Fibroblast of skin of right quadriceps (primary cell): Measurements from ENCODE around the gene TRMT61A.

Experiments used
- DNase-seq: peaks from one replicate; pipeline ENCODE4 v3.0.0-alpha.2; 2013

Gene TRMT61A

DNA sequence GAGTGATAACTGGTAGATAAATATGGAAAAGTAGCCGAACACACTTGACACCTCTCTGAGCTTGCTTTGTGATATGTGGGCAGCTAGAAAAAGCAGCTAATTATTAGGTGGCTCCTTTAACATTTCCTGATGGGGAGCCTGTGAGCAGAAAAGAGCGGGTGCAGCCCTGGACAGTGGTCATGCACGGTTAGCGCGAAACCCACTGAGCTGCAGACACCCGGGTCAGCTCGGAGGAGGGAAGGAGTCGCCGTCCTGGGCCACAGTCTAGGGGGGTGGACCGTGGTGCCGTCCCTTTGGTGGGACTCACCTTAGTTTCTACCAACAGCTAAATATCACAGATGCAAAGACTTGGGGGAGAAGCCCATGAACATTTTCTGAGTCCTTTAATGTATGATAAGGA lies 40.4 kb downstream of the TRMT61A start:
- no peak for DNase-seq

DNA sequence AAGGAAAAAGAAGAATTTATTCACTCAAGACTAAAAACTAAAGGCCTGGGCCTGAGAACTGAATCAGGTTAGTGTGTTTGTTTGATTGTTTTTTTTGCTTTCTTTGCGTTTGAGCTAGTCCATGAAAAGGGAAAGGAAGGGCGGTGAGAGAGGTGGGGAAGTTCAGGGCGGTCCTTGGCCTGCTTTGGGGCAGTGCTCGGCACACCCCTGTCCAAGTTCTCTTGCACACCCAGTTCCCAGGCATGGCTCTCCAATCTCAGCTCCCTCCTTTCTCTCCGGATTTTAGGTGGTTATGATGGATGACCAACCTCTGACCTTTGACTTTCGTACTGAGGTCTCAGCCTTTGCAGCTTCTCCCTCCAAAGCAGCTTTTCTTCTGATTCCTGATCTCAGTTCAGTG lies 45.1 kb downstream of the TRMT61A start:
- DNase-seq, result no peak

DNA sequence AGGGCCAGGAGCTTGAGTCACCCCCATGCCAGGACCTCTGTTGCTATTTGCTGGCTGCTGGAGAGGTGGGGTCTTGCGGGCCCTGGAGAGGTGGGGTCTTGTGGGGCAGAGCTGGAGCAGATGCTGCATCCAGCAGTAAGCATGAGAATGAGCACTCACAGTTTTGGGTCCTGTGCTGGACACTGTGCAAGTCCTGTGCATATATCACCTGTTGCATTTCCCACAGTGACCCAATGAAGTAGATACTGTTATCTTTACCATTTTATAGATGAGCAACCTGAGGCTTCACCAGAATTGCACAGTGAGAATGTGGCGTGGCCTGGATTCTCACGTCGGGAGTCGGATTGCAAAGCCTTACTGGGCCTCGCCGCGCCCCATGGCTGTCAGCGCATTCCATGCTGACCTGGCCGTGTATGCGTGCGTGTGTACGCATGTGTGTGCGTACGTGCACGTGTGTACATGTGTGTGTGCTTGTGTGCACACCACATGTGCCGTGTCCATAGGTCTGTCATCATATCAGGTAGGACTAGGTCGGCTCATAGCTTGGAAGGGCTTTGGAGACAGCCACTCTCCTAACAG lies 45.8 kb downstream of the TRMT61A start:
- no peak for DNase-seq

DNA sequence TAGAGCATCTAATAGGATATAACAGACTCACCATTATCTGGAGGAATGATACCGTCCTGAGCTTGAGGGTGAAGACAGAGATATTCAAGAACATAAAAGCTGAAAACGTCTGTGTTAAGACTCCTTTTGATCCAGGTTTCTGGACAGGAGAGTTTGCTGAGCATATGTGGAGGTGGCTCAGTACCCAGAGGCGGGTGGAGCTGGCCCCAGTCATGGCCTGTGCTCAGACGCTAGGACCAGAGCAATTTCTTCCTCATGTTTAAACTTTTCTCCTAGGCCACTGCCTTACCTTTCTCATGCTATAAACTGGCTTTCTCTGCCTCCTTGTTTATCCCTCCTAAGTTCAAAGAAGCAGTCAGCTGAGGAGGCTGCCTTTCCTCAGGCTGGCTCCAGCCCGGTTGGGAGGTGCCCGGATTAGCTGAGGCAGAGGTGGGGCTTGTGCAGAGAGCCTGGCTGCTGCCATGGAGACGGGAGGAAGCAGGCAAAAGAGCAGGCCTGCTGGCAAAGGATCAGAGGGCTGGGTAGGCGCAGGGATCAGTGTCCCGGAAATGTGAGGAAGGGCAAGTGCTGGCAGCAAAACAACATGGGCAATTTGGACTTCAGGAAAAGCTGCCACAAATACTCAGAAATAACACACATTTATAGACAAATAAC lies 47.5 kb downstream of the TRMT61A start:
- DNase-seq, result peak; percentile 73

DNA sequence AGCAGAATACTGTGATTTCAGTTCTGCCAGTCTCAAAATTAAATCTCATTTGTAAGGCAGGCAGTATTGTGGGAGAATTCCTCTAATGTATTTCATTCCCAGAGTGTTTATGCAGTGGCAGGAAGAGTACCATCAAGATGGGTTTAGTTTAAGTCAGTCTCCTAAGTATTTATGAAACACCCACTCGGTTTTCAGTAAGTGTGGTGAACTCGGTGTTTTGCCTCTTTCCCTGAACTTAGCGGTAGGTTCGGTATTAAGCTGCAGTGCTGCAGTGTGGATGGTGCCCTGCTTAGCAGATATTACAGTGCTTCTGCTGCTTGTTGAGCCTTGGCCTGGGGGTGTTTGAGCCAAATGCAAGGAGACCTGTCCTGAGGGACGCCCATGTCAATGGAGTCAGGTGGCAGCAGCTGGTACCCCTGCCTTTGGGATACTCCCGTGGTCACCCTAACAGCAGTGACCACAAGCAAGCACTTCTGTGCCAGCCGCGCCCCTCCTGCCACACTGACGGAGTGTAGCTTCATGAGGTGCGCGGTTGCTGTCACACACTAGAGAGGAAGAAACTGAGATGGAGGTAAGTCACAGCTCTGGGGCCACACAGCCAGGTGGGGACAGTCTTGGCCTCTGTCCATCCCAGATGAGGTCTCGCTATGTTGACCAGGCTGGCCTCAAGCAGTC lies 49.5 kb downstream of the TRMT61A start:
- DNase-seq, result no peak

DNA sequence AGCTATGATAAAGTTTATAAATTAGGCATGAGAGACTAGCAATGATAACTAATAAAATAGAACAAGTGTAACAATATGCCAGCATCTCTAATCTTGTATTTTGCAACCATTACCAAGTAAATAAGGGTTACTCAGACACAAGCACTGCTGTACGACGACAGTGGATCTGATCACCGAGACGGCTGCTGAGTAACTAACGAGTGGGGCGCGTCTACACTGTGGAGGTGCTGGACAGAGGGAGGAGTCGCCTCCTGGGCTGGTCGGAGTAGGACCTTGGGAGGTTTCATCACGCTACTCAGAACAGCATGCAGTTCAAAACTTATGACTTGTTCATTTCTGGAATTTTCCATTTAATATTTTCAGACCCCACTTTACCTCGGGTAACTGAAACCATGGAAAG lies 52.2 kb downstream of the TRMT61A start:
- no peak for DNase-seq

DNA sequence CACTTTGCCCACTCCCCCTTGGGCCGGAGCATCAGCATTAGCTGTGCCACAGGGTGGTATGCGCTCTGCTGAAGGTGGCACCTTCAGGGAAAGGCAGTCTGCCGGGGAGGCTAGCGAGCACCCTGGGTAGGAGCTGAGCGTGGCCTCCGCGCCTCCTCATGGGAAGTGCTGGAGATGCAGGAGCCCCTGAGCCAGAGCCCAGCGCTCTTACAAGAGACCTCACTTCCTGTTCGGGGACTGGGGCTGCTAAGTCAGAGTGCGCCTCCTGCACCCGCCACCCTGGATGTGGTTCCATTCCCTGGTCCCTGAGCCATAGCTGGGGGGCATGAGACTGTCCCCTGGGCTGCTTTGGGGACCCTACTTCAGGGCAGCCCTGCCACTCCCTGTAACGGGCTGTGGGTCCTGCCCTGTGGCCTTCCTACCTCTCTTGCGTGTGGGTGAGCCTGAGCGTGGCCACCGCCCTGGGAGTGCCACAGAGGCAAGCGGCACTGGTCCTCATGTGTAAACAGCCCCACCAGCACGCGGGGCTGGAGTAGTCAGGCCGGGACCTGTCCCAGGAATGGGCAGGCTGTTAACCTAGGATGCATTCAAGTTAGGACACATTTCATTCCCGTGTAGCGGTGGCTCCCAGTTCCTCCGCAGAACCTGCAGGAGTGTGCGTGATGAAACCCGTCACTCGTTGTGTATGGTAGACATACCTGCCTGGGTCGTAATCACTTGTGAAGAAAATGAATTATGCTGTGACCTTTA lies 53.1 kb downstream of the TRMT61A start:
- no peak for DNase-seq

DNA sequence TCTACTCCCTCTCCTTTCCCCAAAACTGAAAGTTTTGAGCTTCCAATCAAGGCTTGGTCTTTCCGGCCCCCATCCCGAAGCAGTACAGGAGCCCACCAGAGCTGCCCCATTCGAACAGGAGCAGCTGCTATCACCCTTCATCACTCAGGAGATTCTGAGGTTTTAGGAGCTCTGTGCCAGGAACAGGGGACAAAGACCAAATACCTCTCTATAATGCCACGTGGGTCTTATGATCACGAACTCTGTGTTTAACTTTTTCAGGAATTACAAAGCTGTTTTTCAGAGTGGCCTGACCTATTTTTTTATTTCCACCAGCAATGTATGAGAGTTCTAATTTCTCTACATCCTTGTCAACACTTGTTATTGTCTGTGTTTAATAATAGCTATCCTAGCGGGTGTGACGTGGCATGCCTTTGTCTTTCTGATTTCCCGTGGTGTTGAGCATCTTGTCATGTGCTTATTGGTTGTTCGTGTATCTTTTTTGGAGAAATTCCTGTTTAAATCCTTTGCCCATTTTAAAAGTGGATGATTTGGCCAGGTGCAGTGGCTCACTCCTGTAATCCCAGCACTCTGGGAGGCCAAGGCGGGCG lies 55.4 kb downstream of the TRMT61A start:
- no peak for DNase-seq
